GM18951 (cell line): ENCODE results near the gene HOXA11.
A peak's percentile ranks its signal among the peaks of the same experiment; 100 is the strongest.

Experiments used
- POLR2A ChIP-seq: IDR thresholded peaks from 4 replicates; pipeline ENCODE4 v1.6.1; 2011; ENCODE audit warnings: mild to moderate bottlenecking; ENCODE audit not compliant: insufficient read length, insufficient read depth; ENCODE audit errors: extremely low read depth
- in situ Hi-C: fragments of 300-500 bp; cut with MboI; formaldehyde crosslinking; loops from one replicate; pipeline ENCODE4 v1.12.0; 2022; ENCODE audit warnings: low sequenced_read_pairs, mixed read lengths, inconsistent platforms; ENCODE audit not compliant: unreplicated experiment

Gene HOXA11

DNA sequence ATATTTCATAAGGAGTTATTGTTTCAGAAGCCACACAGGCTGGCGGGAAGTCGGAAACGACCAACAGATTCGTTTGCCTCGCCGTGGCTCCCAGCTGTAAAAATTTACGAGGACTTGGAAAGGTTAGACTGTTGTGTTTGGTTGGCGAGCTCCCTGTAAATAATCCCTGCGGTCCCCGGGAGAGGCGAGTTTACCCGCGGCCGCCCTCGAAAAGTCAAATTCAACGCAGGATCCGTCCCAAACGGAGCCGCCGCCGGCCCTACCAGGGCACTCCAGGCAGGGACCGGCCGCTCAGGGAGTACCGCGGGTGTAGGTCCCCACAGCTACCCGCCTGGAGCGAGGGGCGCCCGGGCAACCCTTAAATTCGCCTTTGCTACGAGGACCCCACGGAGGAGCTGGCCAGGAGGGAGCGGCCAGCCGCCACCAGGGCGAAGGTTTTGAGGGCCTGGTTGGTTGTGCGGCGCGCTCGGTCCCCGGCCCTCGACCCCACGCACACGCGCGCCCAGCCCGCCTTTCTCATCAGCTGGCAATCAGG, 19.0 kb downstream of the HOXA11 start:
- in situ Hi-C loops, result no loop called here
- TF ChIP-seq POLR2A, result no peak

DNA sequence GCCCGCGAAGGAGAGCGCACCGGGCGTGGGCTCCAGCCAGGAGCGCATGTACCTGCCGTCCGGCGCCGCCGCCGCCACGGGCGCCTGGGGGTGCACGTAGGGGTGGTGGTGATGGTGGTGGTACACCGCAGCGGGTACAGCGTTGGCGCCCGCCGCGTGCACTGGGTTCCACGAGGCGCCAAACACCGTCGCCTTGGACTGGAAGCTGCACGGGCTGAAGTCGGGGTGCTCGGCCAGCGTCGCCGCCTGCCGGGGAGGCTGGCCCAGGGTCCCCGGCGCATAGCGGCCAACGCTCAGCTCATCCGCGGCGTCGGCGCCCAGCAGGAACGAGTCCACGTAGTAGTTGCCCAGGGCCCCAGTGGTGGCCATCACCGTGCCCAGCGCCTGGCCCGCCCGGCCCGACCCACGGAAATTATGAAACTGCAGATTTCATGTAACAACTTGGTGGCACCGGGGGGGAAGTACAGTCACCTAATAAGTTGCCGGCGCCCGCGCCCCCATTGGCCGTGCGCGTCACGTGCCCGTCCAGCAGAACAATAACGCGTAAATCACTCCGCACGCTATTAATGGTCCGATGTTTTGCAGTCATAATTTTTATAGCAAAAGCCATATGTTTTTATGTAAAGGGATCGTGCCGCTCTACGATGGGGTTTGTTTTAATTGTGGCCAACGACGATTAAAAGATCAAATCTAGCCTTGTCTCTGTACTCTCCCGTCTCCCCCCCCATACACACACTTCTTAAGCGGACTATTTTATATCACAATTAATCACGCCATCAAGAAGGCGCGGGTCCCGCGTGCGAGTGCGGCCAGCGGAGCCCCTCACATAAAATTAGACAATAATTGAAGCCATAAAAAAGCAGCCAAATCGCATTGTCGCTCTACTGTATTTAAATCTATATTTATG, 19.7 kb downstream of the HOXA11 start, which contains the start of gene HOXA9:
Gene HOXA9 (minus strand): TSS at position 449 of the 907 bp plus-strand sequence. CDS start 80 bp downstream, at position 369.
- in situ Hi-C loops, result no loop called here
- TF ChIP-seq POLR2A, result peak; percentile 50

DNA sequence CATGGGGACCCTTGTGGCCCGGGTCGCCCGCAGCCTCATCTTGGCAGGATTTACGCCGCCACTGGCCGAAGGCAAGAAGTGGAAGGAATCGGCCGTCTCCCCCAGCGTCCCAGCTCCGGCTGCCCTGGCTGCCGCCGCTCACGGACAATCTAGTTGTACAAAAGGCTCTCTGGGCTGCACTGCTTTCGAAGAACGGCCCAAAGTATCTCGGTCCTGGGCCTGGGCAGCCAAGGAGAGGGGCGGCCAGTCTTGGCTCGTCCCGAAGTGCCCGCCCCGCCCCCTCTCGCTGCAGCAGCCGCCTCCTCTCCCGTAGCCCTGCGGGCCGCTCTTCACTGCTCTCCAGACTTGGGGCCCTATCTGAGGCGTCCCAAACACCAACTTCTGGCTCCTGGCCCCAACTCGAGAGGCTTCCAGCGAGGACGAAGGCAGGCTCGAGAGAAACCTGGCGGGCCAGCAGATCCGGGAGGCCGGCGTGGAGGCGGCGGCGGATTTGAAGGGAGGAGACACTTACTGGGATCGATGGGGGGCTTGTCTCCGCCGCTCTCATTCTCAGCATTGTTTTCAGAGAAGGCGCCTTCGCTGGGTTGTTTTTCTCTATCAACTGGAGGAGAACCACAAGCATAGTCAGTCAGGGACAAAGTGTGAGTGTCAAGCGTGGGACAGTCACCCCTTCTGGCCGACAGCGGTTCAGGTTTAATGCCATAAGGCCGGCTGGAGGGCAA, 20.5 kb downstream of the HOXA11 start:
- in situ Hi-C loops, result no loop called here
- TF ChIP-seq POLR2A, result no peak

DNA sequence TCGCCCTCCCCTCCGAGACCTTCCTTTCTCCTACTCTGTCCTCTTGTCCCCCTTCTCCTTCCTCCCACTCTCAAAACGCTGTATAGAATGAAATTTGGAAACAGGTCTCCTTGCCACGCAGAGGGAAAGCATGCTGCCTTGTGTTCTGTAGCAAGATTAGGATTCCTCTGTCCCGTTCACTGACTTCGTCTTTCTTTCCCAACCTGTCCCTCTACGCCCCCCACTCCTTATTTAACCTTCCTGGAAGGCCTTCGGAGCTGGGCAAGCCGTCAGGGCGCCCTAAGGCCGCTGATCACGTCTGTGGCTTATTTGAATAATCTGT, 21.0 kb downstream of the HOXA11 start:
- in situ Hi-C loops, result no loop called here
- TF ChIP-seq POLR2A, result no peak

DNA sequence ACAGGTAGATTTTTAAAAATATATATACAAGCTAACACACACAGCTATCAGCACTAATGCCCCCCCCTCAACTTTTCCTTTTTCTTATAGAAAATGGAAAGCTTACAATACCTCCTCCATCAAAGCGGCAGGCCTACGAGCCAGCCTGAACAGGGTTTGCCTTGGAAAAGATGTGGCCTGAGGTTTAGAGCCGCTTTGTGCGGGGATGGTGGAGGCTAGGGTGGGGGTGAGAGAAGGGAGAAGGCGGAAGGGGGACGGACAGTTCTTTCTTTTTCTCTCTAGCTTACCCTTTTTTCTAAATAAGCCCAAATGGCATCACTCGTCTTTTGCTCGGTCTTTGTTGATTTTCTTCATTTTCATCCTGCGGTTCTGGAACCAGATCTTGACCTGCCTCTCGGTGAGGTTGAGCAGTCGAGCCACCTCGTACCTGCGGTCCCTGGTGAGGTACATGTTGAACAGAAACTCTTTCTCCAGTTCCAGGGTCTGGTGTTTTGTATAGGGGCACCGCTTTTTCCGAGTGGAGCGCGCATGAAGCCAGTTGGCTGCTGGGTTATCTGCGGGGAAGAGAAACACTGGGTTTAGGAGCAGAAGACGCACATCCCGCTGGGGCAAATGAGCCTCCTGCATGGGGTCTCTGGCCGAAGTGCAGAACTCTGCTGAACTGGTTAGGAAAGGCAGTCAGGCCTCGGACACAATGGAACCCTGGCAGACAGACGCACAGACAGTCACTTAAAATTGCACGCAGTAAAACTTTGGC, 21.6 kb downstream of the HOXA11 start:
- TF ChIP-seq POLR2A, result no peak
- in situ Hi-C loops, result no loop called here

DNA sequence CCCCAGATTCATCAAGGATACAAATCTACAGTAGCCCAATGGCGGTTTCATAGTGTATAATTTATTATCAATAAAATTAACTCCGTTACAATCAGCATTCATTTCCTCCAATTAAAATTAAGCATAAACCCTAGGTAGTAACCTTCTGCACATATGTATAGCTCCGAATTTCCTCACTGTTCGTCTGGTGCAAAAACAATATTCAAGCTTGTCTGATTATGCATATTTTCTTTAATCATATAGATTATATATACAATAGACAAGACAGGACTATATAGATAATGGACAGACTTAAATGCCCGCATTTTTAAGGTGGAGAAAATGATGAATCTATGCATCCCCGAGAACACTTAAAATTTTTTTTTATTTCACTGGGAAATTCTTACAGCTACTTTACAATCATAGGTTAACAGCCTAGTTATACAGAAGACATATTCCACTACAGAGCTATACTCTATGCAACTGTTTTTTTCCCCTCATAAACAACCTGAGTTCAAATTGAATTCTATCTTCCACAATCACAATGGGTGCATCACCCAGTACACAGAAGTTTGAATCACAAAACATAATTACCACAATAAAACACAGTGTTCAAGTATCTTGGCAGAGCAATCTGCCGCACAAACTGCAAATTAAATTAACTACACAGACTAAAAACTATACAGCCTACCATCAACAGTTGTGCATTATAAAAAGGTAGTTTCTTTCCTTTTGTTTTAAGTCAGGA, 22.3 kb downstream of the HOXA11 start:
- in situ Hi-C loops, result no loop called here
- TF ChIP-seq POLR2A, result no peak

DNA sequence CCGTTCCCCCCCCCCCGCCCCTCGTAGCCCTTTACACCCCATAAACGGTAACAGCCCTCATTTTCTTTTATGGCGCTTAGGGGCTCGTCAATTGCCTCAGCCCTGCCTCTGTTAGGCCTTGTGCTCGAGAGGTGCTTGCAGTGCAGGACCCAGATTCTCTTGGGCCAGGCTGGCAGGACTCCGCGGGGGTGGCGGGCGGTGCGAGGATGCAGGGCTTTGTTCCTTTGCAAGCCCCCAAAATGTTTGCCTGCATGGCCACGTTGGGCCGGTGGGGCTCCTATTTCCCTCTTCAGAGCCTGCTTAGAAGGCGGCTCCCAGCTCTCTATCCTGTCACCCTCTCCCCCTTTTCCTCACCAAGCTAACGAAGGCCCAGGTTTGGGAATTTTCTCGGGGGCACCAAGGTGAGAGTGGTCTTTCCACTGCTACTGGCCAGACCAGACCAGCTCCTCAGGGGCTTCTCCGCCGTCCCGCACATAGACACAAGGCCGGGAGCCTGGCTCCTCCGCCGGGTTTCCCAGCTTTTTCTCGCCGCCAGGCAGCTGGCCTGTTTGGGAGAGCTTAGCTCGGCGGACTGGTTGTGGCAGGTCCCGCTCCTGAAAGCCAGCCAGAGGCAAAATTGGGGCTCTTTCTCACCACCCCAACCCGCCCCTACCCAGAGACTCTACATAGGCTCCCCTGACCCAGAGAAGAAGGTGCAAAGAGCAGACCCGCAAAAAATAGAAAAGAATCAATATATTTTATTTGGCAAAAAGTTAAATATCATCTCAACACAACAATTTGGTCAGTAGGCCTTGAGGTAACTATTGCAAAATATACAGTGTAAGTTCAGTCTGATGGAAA, 23.1 kb downstream of the HOXA11 start:
- in situ Hi-C loops, result no loop called here
- no peak for TF ChIP-seq POLR2A

DNA sequence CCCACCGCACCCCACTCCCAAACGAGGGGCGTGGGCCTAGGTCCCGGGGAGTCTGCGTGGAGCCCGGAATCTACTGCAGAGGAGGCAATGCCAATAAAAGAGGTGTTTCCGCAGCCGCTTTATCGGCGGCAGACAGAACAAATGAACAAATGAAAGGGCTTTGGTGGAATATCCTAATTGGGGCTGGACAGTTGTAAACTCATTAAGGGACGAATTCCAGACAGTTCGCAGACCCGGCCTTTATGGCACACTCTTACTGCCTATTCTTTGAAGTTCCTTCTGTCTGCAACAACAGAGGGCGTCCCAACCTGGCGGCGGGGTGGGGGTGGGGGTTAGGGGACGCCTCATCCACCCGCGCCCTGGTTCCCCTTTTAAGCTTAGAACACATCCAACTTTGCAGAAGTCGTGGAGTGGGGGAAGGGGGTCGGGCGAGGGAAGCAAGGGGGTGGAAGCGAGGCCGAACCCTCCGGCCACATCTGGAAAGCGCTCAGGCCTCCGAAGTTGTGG, 23.8 kb downstream of the HOXA11 start:
- in situ Hi-C loops, result no loop called here
- no peak for TF ChIP-seq POLR2A

DNA sequence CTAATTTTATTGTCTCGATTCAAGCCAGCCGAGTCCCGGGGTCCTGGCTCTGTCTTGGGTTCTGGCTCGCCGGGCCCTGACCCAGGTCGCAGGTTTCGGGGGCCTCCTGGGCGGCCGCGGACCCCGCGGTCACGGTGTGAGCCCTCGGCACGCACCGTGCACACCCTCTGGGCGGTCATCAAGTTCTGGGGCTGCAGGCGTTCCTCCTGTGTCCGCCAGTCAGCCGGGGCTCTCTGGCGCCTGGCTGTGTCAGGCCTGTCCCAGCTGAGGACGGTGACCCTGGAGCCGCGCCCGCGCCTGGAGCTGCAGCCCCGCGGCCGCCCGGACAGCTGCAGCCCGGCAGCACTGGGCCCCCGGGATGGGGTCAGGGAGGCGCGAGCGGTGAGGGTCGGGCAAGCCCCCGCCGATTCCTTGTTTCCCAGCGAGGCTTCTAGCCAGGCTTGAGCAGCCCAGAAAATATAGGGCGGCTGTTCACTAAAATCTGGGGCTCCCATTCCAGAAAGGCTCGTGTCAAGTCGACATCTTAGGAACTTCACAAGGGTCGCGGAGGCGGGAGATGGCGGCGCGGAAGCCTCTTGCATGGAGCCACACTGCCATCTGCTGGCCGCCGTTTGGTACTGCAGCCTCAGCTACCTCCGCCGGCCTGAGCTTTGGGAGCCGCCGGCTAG, 24.4 kb downstream of the HOXA11 start:
- in situ Hi-C loops, result no loop called here

DNA sequence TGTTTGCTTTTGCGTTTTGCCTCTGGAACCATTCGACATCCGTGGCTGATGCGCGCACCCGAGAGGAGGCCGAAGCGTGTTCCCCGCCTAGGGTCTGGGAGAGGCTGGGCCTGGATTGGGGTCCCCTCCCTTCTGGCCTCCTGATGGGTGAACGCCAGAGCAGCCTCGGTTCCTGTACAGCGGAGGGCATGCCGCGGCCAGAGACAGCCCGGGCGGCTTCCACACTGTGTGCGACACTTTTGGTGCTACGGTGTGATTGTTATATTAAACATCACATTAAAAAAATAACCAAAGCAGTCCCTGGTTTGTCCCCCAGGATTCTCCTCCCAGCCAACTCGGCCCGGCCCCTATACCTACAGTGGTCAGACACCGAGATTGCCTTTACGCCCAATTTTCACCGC, 24.9 kb downstream of the HOXA11 start:
- in situ Hi-C loops, result no loop called here
- no peak for TF ChIP-seq POLR2A

More for the DNA sequence above, 24.4 kb downstream of the HOXA11 start:
- TF ChIP-seq POLR2A, result no peak

DNA sequence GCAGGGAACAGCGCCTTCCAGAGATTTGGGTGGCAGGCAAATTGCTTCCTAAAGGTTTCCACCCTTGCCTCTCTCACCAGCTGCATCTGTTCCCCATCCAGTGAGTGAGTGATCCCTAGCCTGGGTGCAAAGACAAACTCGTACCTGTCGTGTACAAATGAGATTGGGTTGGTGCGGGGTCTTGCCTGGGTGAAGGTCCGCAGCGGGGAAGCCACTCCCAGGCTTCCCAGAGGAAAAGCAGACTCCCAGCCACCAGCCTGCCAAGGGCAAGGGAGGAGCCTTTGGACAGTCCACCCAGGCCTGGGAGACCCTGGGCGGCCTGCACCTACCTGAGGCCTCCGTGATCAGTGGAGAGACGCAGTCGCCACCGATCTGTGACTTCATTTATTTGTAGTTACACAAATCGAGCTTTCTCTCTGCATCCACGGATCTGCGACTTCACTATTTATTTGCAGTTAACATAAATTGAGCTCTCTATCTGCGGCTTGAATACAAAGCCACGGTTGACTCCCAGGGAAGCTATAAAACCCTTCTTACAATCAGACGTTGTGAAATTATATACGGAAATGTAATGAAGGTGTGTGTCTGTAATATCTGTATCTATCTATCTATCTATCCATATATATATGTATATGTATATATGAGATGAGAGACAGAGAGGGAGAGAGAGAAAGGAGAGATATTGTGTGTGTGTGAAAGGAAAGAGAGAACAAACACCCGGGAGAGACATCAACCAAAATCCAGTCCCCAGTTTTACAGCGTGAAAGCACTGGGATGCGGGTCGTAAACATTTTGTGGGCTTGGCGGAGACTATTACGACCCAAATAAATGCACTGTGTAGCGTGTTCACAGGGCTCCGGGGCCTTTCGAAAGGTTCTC, 25.5 kb downstream of the HOXA11 start:
- in situ Hi-C loops, result loop anchor here (10.0 kb wide), 1 partner anchor 785 kb away; no protein-coding TSS in a partner anchor
- no peak for TF ChIP-seq POLR2A
